Measurements from ENCODE around the gene CSF3. TPM values are rescaled to one million over a fixed set of nuclear protein-coding genes. Genes with fewer than 3 reads are reported as not detected.

Gene CSF3
- total RNA-seq, 2 donors from 2014 or later, result 0.37 TPM; not detected in 1

DNA sequence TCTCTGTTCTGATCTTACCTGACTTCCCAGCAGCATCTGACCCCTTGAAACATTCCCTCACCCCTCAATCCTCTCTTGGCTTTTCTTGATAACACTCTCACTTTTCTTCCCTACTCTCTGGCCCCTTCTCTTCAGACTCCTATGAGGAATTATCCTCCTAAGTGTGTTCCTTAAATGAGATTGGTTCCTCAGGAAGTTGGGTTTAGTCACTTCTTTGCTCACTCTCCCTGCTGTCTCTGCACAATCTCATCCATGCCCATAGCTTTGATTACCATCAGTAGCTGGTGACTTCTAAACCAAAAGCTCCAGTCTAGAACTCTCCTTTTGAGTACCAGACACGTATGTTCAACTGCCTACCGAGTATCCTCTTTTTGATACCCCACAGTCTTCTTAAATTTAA, 26.0 kb downstream of the CSF3 start:
- no peak for DNase-seq
- H3K9me3 ChIP-seq, result no peaks in the 10 kb centered on the region
- no peak overlapping the region for H3K27ac ChIP-seq
- intact Hi-C loops (cut with DNase I), result no loop called here
- H3K9ac ChIP-seq (ENCODE audit: low read depth in 2 of 2, low read length in 2 of 2), result no peak overlapping the region
- H3K4me1 ChIP-seq, result no peaks in the 10 kb centered on the region
- H3K36me3 ChIP-seq, result no peaks in the 10 kb centered on the region
- H3K27me3 ChIP-seq, result no peaks in the 10 kb centered on the region
- TF ChIP-seq, protein P1, sequence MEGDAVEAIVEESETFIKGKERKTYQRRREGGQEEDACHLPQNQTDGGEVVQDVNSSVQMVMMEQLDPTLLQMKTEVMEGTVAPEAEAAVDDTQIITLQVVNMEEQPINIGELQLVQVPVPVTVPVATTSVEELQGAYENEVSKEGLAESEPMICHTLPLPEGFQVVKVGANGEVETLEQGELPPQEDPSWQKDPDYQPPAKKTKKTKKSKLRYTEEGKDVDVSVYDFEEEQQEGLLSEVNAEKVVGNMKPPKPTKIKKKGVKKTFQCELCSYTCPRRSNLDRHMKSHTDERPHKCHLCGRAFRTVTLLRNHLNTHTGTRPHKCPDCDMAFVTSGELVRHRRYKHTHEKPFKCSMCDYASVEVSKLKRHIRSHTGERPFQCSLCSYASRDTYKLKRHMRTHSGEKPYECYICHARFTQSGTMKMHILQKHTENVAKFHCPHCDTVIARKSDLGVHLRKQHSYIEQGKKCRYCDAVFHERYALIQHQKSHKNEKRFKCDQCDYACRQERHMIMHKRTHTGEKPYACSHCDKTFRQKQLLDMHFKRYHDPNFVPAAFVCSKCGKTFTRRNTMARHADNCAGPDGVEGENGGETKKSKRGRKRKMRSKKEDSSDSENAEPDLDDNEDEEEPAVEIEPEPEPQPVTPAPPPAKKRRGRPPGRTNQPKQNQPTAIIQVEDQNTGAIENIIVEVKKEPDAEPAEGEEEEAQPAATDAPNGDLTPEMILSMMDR (IDR thresholded peaks at IDR 0.05), result no peak
- no peak overlapping the region for H3K4me3 ChIP-seq

DNA sequence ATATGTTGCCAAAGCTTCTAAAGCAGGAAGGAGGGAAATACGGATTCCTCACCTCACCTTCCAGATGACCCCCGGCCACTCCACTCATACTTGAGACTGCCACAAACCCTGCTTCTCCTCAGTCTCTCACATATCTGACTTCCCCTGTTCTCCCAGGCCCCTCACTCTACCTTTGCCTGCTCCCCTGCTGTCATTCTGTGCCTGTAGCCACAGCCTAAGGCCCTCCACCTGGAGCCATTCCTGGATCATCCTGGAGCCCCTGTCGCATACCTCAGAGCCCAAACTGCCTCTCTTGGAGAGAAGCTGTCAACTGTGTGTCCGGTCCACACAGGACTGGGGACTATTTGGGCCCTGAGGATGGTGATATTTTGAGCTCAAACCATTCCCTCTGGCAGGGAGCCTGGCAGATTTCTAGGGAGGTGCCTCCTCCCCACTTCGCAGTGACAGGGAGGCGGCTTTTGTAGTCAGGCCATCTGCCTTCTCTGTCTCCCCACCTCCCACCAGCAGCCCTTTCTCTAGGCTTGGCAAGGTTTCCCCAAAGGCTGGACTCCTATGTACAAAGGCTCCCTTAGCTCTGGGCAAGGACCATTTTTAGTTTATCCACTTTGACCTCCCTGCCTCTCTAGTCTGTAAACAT, 41.3 kb downstream of the CSF3 start:
- intact Hi-C loops (cut with DNase I), result loop anchor here (10.0 kb wide), 1 partner anchor 108 kb away; no protein-coding TSS in a partner anchor
- no peak overlapping the region for H3K9ac ChIP-seq (ENCODE audit: low read depth in 2 of 2, low read length in 2 of 2)
- no peaks in the 10 kb centered on the region for H3K27me3 ChIP-seq
- H3K27ac ChIP-seq, result no peak overlapping the region
- DNase-seq, result no peak
- H3K9me3 ChIP-seq, result no peaks in the 10 kb centered on the region
- peaks cover 4% of the 10 kb centered on the region for H3K36me3 ChIP-seq
- H3K4me1 ChIP-seq, result peaks cover 3% of the 10 kb centered on the region
- no peak overlapping the region for H3K4me3 ChIP-seq
- TF ChIP-seq, protein P1 (IDR thresholded peaks at IDR 0.05), result no peak

DNA sequence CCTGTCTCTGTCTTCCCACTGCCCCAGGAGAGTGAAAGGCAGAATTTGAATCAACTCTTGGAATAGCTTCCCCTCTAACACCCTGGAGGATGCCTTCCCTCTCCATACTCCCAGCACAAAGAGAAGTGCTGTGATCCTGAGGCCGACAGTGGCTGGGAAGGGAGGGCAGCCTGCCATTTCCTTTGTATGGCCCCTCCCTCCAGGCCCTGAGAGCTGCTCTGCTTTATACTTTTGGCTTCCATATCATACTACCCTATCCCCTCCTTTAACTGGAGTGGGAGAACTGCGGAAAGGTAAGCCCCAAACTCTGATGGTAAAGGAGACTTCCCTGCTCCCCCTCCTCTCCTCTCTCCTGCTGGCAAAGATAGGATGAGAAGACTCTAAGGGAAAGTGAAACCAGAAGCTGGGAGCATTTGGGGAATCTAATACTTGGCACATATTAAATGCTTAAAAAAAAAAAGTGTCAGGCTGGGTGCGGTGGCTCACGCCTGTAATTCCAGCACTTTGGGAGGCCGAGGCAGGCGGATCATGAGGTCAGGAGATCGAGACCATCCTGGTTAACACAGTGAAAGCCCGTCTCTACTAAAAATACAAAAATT, 43.0 kb downstream of the CSF3 start:
- TF ChIP-seq, protein P1 (IDR thresholded peaks at IDR 0.05), result no peak
- no peak overlapping the region for H3K4me3 ChIP-seq
- no peak overlapping the region for H3K9ac ChIP-seq (ENCODE audit: low read depth in 2 of 2, low read length in 2 of 2)
- intact Hi-C loops (cut with DNase I), result loop anchor here (10.0 kb wide), 1 partner anchor 107 kb away; no protein-coding TSS in a partner anchor
- H3K4me1 ChIP-seq, result peaks cover 2% of the 10 kb centered on the region
- H3K27me3 ChIP-seq, result no peaks in the 10 kb centered on the region
- DNase-seq, result no peak
- no peaks in the 10 kb centered on the region for H3K36me3 ChIP-seq
- H3K9me3 ChIP-seq, result no peaks in the 10 kb centered on the region
- peak overlapping the region; percentile 55 for H3K27ac ChIP-seq

DNA sequence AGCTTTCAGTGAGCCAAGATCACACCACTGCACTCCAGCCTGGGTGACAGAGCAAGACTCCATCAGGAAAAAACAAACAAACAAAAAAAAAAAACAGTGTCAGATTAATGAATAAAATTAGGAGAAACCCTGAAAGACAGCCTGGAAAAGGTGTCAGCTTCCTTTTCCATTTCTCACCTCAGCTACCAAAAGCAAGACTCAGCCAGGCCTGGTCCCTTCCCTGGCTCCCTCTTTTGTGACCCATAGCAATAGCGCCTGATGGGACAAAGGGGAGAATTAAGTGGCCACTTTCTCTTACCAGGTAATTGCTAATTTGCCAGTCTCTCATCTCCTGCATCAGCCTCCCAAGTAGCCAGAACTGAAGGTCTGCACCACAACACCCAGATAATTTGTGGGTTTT, 43.6 kb downstream of the CSF3 start:
- peak overlapping the region; percentile 55 for H3K27ac ChIP-seq
- TF ChIP-seq, protein P1 (IDR thresholded peaks at IDR 0.05), result no peak
- intact Hi-C loops (cut with DNase I), result loop anchor here (10.0 kb wide), 1 partner anchor 106 kb away; no protein-coding TSS in a partner anchor
- H3K9me3 ChIP-seq, result no peaks in the 10 kb centered on the region
- H3K4me3 ChIP-seq, result no peak overlapping the region
- no peaks in the 10 kb centered on the region for H3K27me3 ChIP-seq
- DNase-seq, result no peak
- H3K9ac ChIP-seq (ENCODE audit: low read depth in 2 of 2, low read length in 2 of 2), result no peak overlapping the region
- H3K36me3 ChIP-seq, result no peaks in the 10 kb centered on the region
- no peaks in the 10 kb centered on the region for H3K4me1 ChIP-seq

DNA sequence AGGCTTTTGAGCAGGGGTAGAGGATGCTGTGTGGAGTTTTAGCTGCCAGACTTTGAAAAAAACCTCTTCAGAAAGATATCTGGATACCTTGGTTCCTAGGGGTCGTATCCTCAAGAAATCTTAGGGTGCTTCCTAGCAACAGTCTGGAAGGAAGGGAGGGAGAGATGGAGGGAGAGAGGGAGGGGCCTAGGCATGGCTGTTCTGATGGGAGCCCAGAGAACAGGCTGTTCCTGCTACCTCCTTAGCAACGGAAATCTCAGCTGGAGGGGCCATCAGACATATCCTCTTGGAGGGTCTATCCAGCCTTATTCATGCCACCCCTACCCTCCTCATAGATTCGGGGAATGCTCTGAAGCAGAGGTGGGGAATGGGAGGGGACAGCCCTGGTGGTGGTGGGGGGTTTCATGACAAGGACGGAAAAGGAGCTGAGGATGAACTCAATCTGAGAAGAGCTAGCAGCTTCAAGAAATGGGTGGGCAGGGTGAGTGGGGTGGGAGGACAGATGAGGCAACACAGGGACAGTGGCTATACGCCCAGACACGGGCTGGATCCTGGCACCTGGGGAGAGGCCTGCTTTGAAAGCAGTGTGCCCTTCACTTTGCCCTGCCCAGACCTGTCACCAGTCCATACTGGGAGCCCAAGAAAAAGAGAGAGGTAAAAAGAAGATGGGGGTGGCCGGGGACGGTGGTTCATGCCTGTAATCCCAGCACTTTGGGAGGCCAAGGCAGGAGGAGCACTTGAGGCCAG, 44.7 kb downstream of the CSF3 start:
- intact Hi-C loops (cut with DNase I), result loop anchor here (5.0 to 10.0 kb wide), 3 partner anchors 37 to 105 kb away; no protein-coding TSS in a partner anchor
- TF ChIP-seq, protein P1 (IDR thresholded peaks at IDR 0.05), result no peak
- Histone ChIP-seq H3K27me3 (no peaks in the 10 kb centered on the region), H3K9me3 (no peaks in the 10 kb centered on the region), H3K36me3 (no peaks in the 10 kb centered on the region), H3K4me3 (no peak overlapping the region), H3K4me1 (peaks cover 10% of the 10 kb centered on the region), H3K9ac (ENCODE audit: low read depth in 2 of 2, low read length in 2 of 2) (no peak overlapping the region), H3K27ac (no peak overlapping the region)
- DNase-seq, result no peak
